ENCODE data around the gene ITGA4.

- no peak for TF ChIP-seq CTCF (IDR thresholded peaks at IDR 0.05; ENCODE audit: borderline replicate concordance, extremely low read depth, low read length, poor library complexity, severe bottlenecking)
- no peak for TF ChIP-seq EZH2 (IDR thresholded peaks at IDR 0.05; ENCODE audit: borderline replicate concordance, low read depth, low read length, severe bottlenecking)
Measured at GRCh38 chr2:181463588-181463987, 6.4 kb downstream of the ITGA4 start.

Data from DND-41 (cell line).